Measurements from ENCODE around the gene PGP. TPM values are rescaled to one million over a fixed set of nuclear protein-coding genes. Genes with fewer than 3 reads are reported as not detected.

PGP gene
- total RNA-seq, 1 donor from 2014 or later = 15.7 TPM

GRCh38 chr16:2238838-2239675 lies 24.4 kb upstream of the PGP start:
- no peak for DNase-seq (ENCODE audit: low read depth)
- TF ChIP-seq CTCF (IDR thresholded peaks at IDR 0.05; ENCODE audit: insufficient read depth, low read length, poor library complexity, severe bottlenecking) = no peak
- peaks cover 4% of the 10 kb centered on the region for H3K36me3 ChIP-seq (ENCODE audit: control insufficient read depth, insufficient read depth, low read length)
- H3K4me3 ChIP-seq (ENCODE audit: low read depth, low read length) = no peak overlapping the region
- peaks cover 24% of the 10 kb centered on the region for H3K27me3 ChIP-seq (ENCODE audit: control insufficient read depth, insufficient read depth, low read length)

- Histone ChIP-seq H3K4me3 (ENCODE audit: low read depth, low read length) (no peak overlapping the region), H3K27me3 (ENCODE audit: control insufficient read depth, insufficient read depth, low read length) (peaks cover 24% of the 10 kb centered on the region), H3K36me3 (ENCODE audit: control insufficient read depth, insufficient read depth, low read length) (peaks cover 4% of the 10 kb centered on the region)
- TF ChIP-seq CTCF (IDR thresholded peaks at IDR 0.05; ENCODE audit: insufficient read depth, low read length, poor library complexity, severe bottlenecking) = no peak
- no peak for DNase-seq (ENCODE audit: low read depth)
Observed at GRCh38 chr16:2238150-2238837, 23.7 kb upstream of the PGP start.

GRCh38 chr16:2237493-2238149 lies 23.0 kb upstream of the PGP start:
- H3K4me3 ChIP-seq (ENCODE audit: low read depth, low read length) = no peak overlapping the region
- peaks cover 24% of the 10 kb centered on the region for H3K27me3 ChIP-seq (ENCODE audit: control insufficient read depth, insufficient read depth, low read length)
- H3K36me3 ChIP-seq (ENCODE audit: control insufficient read depth, insufficient read depth, low read length) = peaks cover 4% of the 10 kb centered on the region
- TF ChIP-seq CTCF (IDR thresholded peaks at IDR 0.05; ENCODE audit: insufficient read depth, low read length, poor library complexity, severe bottlenecking) = no peak
- no peak for DNase-seq (ENCODE audit: low read depth)

GRCh38 chr16:2237102-2237482 lies 22.5 kb upstream of the PGP start:
- Histone ChIP-seq H3K36me3 (ENCODE audit: control insufficient read depth, insufficient read depth, low read length) (peaks cover 3% of the 10 kb centered on the region), H3K27me3 (ENCODE audit: control insufficient read depth, insufficient read depth, low read length) (peaks cover 24% of the 10 kb centered on the region), H3K4me3 (ENCODE audit: low read depth, low read length) (no peak overlapping the region)
- no peak for TF ChIP-seq CTCF (IDR thresholded peaks at IDR 0.05; ENCODE audit: insufficient read depth, low read length, poor library complexity, severe bottlenecking)
- DNase-seq (ENCODE audit: low read depth) = no peak

GRCh38 chr16:2236337-2237101 lies 21.9 kb upstream of the PGP start, which contains the start of gene DNASE1L2:
Gene DNASE1L2 (plus strand): TSS chr16:2236444. CDS start chr16:2236817, 373 bp downstream.
- no peak for TF ChIP-seq CTCF (IDR thresholded peaks at IDR 0.05; ENCODE audit: insufficient read depth, low read length, poor library complexity, severe bottlenecking)
- Histone ChIP-seq H3K4me3 (ENCODE audit: low read depth, low read length) (no peak within 1 kb of the TSS), H3K36me3 (ENCODE audit: control insufficient read depth, insufficient read depth, low read length) (peaks cover 3% of the 10 kb centered on the region), H3K27me3 (ENCODE audit: control insufficient read depth, insufficient read depth, low read length) (peaks cover 24% of the 10 kb centered on the region)
- DNase-seq (ENCODE audit: low read depth) = no peak
